ENCODE results near the gene RGS7.
"Not testable (repeated sequence)": the region's sequence is repeated elsewhere in the genome, so short reads cannot be mapped to it uniquely, and the experiment has no call there.

The RGS7 gene

DNA sequence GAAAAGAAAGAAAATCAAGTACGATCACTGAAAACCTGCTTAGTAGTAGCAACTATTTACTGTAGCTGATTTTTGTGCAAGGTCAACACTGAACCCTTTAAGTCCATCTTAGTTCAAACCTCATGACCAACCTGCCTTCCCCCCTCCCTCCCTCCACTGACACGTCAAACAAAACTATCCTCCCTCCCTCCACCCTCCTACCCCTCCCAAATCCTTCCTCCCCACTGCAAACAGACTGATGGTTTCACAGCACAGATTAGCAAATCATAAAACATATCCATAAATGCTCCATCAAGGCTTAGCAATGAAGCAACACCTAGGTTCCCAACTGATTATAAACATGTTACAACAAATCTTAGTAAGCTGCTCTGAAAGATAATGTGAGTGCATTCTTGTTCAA, 580.8 kb downstream of the RGS7 start:
- DNase-seq (ENCODE audit: low spot score) = no peak

DNA sequence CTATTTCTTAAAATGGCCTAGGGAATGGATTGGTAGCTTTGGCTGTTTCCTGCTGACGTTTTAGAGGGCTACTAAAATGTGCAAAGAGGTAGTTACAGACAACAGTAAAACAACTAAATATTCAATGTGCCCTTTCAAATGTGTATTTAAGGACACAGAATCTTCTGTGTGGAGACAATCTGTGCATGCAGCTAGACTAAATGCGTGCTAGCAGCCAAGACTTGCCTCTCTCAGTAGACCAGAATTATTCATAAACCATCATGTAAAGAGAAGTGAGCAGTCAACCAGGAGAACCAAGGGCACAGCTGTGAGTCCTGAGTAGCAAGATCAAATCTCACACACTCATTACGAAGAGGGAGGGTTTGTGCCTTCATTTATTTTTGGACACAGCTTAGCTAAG, 584.9 kb downstream of the RGS7 start:
- no peak for DNase-seq (ENCODE audit: low spot score)

DNA sequence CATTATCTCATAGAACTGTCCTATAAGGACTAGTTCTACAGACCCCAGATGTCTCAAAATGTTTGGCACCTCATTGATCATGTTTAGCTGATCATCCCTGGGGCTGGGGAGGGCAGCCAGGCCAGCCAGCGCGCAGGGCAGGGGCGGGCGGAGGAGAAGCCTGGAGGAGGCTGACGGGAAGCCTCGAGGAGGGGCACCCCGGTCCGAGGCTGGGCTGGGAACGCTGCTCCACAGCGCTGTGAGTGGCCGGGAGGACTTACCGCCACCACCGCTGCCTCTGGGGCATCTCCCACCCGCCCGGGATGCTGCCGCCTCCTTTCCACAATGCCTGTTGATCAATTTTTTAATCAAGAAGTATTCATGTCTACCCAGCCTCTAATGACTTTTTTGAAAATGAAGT, 585.6 kb downstream of the RGS7 start:
- no peak for DNase-seq (ENCODE audit: low spot score)

DNA sequence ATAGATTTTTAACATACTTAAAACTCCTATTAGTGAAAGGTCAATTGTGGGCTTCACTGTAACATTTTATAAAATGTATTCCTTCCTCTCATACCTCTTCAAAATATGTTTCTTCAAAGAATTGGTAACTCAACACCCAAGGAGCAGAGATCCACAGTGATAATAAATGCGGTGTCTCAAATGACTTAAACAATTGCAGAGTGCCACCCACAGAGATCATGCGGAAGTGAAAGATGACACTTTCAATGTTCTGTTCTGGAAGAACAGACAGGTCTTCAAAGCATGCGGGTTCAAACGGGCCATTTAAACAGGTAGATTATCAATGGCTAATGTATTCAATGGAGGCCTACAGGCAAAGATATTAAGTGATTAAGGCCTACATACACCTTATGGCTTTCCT, 588.0 kb downstream of the RGS7 start:
- no peak for DNase-seq (ENCODE audit: low spot score)

DNA sequence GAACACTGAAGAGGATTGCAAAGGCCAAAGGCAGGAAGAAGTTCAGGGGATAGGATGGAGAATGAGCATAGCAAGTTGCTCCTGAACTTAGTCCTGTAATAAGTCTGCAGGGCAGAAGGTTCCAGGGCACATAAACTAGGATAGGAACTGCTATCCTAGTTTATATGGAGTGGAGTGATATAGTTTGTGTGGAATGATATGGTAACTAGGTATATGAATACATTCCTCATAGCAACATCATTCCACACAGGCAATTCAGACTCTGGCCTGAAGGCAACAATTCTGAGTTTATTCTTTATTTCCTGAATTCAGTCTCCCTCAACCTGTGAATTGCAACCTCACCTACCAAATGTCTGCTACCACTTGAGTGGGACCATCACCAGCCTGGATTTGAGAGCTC, 590.2 kb downstream of the RGS7 start:
- DNase-seq (ENCODE audit: low spot score) = peak; percentile 14

DNA sequence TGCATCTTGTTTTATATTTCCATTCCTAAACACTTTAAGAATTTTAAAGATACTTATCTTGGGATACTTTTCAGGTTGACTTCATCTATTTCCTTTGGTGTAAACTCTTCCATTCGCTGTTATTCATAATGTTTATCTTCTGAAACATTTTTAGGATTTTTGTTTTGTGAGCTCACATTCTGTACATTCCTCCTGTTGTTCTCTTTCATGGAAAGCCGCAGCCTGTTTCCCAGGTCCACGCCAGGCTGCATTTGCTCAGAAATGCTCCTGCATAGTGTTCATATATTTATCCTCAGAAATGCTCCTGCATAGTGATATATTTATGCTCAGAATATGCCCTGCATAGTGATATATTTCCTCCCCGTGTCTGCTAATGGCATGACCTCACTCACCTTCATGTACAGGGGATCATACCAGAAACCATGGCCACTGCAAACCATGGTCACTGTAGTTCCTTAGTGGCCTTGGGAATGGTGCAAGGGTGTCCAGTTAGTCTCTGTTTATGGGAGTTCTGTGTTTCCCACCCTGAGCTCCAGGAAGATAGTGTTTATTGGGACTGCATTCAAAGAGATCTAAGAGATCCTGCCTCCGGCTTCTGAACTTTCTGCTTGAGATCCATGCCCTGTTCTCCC, 591.2 kb downstream of the RGS7 start:
- peak; percentile 27 for DNase-seq (ENCODE audit: low spot score)

DNA sequence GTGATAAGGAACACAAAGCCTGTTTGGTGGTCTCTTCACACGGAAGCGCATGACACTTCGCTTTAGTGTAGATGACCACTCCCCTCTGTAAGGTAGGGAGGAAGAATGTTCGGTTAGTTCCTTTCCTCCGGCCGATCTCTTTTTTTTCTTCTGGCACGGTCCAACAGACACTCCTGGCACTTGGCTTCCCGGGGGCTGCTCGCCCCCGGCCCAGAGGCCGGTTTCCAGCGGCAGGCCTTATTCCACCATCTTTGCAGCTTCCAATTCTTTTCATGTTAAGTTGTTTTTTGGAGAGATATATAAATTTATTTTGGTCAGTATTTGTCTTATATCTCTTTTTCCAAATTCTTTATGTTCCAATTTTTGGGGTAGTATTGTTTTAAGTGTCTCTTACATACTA, 593.2 kb downstream of the RGS7 start:
- DNase-seq (ENCODE audit: low spot score) = no peak

DNA sequence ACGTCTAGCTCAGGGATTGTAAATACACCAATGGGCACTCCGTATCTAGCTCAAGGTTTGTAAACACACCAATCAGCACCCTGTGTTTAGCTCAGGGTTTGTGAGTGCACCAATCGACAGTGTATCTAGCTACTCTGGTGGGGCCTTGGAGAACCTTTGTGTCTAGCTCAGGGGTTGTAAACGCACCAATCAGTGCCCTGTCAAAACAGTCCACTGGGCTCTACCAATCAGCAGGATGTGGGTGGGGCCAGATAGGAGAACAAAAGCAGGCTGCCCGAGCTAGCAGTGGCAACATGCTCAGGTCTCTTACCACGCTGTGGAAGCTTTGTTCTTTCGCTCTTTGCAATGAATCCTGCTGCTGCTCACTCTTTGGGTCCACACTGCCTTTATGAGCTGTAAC, 593.9 kb downstream of the RGS7 start:
- not testable (repeated sequence) for DNase-seq (ENCODE audit: low spot score)

DNA sequence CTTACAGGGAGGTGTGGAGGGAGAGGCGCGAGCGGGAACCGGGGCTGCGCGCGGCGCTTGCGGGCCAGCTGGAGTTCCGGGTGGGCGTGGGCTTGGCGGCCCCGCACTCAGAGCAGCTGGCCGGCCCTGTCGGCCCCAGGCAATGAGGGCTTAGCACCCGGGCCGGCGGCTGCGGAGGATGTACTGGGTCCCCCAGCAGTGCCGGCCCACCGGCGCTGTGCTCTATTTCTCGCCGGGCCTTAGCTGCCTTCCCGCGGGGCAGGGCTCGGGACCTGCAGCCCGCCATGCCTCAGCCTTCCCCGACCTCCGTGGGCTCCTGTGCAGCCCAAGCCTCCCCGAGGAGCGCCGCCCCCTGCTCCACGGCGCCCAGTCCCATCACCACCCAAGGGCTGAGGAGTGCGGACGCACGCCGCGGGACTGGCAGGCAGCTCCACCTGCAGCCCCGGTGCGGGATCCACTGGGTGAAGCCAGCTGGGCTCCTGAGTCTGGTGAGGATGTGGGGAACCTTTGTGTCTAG, 594.5 kb downstream of the RGS7 start:
- DNase-seq (ENCODE audit: low spot score) = not testable (repeated sequence)

DNA sequence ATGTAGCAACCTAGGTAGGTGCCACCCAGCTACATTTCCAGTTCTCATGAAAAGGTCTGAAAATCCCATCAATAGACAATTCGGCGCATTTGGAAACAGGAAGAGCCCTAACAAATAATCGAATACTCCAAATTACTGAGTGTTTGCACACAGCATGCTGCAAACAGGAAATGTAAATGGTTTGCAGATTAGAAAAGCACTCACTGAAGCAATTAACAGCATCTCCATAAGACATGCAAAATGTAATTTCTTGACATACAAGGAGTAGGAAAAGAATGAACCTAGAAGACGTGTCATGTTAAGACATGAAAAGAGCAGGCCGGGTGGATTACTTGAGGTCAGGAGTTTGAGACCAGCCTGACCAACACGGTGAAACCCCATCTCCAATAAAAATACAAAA, 598.2 kb downstream of the RGS7 start:
- not testable (repeated sequence) for DNase-seq (ENCODE audit: low spot score)

DNA sequence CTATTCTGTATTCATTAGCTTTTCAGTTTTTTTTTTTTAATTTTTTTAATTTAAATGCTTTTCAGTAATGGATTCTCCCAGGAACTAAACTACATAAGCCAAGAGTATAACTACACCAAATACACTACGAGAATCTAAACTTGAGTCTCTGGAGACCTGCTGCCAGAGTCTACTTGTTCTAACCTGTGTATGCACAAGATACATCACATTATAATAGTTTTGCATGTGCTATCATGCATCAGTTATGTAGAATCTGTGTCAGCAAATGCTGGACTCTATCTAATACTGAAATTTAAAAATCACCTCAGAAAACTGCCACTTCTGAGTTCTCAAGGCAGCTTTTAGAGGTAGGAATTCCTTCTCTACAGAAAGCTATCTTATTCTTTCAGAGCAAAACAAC, 598.7 kb downstream of the RGS7 start:
- no peak for DNase-seq (ENCODE audit: low spot score)

DNA sequence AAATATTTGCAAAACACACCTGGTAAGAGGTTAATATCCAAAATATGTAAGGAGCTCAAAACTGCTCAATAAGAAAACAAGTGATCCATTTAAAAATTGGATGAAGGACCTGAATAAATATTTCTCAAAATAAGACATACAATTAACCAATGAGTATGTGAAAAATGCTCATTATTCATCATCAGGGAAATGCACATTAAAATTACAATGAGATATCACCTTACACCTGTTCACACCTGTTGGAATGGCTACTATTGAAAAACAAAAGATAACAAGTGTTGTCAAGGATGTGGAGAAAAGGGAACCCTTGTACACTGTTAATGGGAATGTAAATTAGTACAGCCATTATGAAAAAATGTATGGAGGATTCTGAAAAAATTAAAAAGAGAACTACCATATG, 609.1 kb downstream of the RGS7 start:
- DNase-seq (ENCODE audit: low spot score) = no peak

DNA sequence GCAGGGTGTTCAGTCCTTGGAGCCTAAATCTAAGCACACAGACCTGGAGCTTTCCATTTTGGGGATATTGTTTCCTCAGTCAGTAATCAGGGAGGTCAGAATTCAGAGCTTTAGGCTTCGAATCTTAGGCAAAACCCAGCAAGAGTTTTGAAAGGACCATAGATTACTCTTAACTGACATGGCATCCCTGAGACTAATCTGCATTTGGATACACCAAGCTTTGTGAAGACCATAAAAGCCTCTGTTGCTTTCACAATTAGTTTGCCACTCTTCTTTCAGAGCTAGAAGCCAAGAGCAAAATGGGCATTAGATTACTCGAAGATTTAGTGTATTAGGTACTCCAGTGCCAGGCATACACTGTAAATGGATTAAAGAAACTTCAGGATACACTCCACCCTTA, 613.3 kb downstream of the RGS7 start:
- DNase-seq (ENCODE audit: low spot score) = no peak

DNA sequence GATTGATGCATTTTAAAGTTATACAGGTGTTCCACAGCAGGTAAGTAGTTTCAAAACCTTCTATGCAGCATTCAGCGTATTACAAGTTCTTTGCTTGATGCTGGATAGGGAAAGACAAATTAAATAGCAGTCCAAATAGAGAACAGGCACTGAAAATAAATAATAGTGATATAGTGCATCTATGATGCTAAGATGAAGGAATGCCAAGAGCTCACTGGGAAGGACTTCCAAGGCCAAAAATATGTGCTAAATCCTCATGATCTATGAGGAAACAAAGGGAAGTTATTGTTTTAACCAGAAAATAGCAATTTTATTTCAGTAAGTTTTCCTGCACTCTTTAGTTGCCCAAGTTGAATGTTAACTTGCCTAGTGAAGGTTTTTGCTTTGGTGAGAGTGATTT, 617.3 kb downstream of the RGS7 start:
- DNase-seq (ENCODE audit: low spot score) = peak; percentile 29

DNA sequence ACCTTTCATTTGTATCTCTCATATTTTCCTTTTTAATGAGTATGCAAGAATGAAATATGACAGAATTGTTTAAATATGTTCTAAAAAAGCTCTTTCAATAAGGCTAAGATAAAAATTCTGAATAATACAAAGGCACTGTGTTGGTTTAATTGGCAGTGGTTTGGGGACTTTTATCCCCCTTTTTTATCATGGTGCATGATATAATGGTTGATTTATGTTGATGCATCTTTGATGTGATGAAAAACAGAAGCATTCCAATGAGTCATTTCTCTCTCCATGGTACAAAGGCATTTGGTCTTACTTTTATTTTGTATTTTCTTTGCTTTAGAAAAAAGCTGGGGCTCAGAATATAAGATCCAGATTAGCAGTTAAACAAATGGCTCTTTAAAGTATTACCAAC, 617.9 kb downstream of the RGS7 start:
- peak; percentile 27 for DNase-seq (ENCODE audit: low spot score)

DNA sequence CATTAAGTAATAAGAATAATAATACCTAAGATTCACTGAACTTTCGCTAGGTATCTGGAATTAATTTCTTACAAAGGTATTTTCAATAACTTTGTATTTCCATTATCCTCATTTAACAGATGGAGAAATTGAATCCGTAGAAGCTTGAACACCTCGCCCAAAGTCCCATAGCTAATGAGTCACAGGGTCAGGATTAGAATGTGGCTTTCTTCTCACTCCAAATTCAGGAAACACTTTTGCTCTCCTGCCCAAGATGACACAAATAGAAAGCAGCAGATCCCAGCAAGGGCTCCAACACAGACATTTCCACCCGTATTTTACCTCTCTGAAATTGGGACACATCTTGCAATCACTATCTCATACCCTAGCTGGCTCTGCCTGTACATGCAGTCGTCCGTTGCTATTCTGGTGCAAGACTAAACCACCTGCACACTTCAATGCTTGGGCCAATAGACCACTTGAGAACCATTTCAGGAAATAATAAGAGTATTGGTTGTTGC, 619.2 kb downstream of the RGS7 start:
- DNase-seq (ENCODE audit: low spot score) = peak; percentile 34

DNA sequence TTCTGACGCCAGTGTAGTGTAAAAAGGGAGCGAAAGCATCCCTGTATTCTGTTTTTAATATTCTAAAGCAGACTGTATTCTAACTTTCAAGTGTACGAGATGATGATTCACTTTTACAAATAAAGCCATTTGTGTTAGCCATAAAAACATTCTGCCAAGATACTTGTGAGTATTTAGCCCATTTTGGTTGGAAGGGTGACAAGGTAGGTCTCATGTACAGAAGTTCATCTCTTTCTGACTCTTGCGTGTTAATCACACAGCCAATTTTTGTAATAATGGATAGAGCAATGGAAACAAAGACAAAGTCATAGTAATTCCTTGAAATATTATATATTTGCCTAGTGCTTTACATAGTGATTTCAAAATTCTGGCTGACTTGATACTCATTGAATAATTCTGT, 619.7 kb downstream of the RGS7 start:
- peak; percentile 33 for DNase-seq (ENCODE audit: low spot score)

DNA sequence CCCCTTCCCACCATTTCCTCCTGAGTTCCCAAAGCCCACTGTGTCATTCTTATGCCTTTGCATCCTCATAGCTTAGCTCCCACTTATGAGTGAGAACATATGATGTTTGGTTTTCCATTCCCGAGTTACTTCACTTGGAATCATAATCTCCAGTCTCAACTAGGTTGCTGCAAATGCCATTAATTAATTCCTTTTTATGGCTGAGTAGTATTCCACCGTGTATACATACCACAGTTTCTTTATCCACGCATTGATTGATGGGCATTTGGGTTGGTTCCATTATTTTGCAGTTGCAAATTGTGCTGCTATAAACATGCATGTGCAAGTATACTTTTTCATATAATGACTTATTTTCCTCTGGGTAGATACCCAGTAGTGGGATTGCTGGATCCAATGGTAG, 622.3 kb downstream of the RGS7 start:
- DNase-seq (ENCODE audit: low spot score) = not testable (repeated sequence)

DNA sequence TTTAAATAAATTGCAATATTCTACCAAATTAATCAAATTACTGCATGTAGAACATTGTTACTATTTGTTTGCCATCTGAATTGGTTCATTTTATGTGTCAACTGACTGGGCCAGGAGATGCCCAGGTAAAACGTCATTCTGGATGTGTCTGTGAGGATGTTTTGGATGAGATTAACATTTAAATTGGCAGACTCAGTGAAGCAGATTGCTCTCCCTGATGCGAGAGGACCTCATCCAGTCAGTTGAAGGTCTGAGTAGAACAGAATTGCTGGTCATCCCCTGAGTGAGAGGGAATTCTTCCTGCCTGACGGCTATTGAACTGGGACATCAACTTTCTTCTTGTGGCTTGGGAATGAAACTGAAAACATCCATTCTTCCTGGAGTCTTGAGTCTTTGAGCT, 623.0 kb downstream of the RGS7 start:
- no peak for DNase-seq (ENCODE audit: low spot score)

DNA sequence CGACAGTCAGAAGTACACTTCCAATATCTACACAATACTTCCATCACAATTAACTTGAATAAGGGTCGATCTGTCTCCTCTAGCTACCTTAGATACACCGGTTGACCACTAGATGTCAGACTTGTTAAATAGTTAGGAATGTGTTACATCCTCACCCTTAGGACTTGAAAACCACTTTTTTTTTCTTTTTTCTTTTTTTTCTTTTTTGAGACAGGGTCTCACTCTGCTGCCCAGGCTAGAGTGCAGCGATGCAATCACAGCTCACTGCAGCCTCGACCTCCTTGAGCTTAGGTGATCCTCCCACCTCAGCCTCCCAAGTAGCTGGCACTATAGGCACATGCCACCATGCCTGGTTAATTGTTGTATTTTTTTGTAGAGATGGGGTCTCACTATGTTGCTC, 624.6 kb downstream of the RGS7 start:
- DNase-seq (ENCODE audit: low spot score) = peak; percentile 65
